ENCODE measurements around the gene NEU2.

Gene NEU2

GRCh38 chr2:233032551-233033320, at the start of gene NEU2:
NEU2 (plus strand) TSS chr2:233032672; CDS start chr2:233032672, 0 bp downstream.
- DNase-seq: no peak

- no peak for DNase-seq
Observed at GRCh38 chr2:232982926-232983668, 49.4 kb upstream of the NEU2 start.

DNA sequence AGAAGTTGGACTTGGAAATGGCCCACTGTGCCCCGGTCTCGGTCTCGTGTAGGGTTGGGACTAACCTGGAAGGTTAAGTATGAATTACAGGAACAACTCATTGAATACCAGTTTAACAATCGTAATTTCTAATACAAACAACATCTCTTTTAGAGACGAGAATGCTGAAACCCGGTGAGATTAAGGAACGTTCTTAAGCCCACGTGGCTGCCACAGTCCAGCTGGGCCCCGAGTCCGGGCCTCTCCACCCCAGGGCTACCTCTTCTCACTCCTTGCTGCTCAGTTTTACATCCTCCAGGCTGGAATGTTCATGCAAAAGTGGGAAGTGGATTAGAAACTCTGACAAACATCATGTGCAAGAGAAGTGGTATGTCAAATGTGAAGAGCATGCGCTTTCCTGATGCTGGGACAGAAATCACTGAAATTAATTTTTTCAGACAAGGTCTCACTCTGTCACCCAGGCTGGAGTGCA, 48.8 kb upstream of the NEU2 start:
- no peak for DNase-seq

GRCh38 chr2:232984451-232985207, 47.8 kb upstream of the NEU2 start:
- DNase-seq: no peak

- no peak for DNase-seq
Observed at GRCh38 chr2:232986155-232986554, 46.3 kb upstream of the NEU2 start.

DNA sequence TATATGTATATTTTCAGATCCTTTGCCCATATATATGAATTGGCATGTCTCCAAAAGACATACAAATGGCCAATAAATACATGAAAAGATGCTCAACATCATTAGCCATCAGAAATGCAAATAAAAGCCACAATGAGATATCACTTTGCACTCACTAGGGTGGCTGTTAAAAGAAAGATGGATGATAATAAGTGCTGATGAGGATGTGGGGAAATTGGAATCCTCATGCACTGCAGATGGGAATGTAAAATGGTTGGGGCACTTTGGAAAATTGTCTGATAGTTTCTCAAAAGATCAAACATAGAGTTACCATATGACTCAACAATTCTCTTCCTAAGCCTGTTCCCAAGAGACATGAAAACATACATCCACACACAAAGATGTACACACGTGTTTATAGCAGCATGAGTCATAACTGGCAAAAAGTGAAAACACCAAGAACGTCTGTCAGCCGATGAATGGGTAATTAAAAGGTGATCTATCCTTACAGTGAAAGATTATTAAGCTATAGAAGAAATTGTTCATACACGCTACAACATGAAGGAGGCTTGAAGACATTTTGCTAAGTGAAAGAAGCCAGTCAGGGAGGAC, 39.1 kb upstream of the NEU2 start:
- no peak for DNase-seq

DNA sequence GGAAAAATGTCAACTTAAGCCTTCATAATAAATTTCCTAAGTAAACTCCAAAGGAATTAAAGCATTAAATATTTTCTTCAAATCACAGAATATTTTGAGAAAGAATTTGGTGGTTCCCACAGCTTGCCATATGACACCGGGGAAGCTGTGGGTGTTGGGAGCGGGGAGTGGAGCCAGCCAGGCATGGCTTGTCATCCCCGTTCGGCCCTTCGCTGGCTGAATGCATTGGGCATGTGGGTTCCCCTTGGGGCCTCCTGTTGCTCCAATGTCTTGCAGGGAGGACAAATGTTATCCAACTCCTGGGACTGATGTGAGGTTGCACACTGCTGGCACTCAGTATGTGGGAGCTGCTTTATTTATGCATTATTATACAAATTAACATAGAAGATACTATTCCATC, 38.0 kb upstream of the NEU2 start:
- no peak for DNase-seq

GRCh38 chr2:232997749-232998665, 34.5 kb upstream of the NEU2 start:
- no peak for DNase-seq

DNA sequence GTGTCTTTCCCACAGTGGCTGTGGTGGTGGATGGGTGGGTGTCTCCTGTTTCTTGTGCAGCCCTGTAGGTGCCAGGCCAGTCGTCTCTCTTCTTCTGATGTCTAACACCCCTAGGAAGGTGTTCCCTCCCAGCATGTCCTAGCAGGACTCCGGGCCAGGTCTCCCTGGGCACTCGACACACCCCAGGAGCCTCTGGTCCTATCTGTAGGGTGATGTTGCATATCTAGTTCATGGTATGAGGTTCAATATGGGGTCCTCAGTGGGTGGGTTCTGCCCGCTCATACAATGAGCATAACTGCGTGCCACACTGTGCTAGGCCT, 33.8 kb upstream of the NEU2 start:
- DNase-seq: no peak

- DNase-seq: no peak
Observed at GRCh38 chr2:232999354-232999753, 33.1 kb upstream of the NEU2 start.

GRCh38 chr2:233000886-233001750, 31.4 kb upstream of the NEU2 start:
- no peak for DNase-seq

DNA sequence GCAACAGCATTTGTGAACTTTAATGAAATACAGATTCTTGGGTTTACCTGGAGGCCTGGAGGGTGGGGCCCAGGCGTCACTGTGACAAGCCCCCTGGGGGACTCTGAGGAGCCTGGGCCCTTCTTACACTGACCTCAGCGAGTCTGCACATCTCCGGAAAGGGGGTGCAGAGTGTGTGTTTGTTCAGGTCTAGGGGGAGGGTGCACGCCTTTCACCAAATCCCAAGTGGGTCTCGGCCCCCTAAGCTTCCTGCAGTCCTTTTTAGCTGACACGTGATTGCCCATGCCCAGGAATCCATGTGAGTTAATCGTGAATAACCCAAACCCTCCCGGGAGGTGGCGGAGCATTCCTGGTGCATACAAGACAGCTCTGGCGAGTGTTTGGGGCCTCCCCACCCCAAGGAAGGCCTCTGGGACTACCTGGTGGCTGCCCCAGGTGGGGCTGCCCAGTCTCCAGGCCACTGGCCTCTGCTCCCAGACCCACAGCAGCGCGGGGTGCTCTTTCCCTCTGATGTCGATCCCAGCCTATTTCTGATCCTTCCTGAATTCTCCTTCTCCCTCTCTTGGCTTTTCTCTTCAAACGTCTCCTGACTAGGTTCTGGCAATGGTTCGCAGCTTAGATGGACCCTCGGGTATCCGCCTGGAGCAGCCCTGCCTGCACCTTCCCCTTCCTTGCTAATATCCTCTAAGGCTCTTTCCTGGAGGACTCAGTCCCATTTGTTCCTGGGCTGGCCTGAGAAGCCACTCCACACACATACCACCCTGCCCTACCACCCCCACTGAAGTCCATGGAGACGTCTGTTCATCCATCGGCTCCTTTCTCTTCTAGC, 29.4 kb upstream of the NEU2 start:
- DNase-seq: no peak

DNA sequence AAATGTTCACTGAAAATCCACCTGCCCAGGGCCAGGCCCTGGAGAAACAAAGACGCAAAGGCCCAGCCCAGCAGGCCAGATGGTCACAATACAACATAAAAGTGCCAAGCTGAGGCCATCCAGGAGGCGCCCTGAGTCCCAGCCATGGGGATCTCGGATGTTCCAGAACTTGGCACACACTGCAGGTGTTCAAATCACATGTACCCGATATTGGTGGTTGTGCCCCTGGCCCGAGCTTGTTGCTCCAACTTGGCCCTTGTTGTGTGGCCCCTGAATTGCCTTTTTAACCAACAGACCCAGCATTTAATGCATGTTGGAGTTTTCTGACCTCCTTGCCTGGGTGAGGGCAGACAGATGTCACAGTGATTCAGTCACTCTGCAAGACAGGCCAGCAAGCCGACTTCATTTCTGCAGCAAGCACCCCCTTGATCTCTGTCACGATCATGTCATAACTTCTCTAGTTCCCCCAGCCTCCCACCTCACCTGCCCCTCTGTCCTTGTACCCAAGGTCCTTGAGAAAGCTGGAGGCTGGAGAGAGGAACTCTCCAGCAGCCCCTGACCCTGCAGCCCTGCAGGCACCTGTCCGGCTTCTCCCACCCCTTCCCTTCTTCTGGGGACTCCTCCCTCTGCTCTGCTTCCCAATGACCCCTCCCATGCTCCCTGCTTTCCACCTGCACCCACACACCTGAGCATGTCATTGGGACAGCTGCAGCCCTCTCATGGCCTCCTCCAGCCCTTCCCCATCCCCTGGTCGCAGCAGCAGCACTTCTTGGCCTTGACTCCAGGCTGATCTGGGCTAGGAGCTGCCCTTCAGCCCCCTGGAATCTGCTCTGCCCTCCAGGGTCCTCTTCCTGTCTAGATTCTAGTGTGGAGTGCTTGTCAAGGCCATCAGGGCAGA, 28.6 kb upstream of the NEU2 start:
- no peak for DNase-seq

- no peak for DNase-seq
Observed at GRCh38 chr2:233005096-233005495, 27.4 kb upstream of the NEU2 start.

GRCh38 chr2:233006648-233007047, 25.8 kb upstream of the NEU2 start:
- no peak for DNase-seq

DNA sequence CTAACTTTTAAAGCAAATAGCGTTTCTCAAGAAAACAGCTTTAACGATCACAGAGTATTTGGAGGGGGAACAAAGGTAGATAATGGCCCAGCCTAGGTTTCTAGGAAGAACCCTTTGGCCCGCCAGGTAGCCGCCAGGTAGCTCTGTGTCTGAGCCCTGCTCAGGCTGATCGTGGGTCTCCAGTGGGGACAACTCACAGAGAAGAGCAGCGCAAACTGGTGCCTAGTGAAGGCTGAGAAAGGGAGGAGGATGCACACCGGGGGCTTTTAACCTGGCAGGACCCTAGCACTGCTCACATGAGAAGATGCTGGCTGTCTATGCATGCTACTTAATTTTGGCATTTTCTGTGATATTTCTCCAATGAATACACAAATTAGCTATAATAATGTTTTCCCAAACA, 25.2 kb upstream of the NEU2 start:
- no peak for DNase-seq

DNA sequence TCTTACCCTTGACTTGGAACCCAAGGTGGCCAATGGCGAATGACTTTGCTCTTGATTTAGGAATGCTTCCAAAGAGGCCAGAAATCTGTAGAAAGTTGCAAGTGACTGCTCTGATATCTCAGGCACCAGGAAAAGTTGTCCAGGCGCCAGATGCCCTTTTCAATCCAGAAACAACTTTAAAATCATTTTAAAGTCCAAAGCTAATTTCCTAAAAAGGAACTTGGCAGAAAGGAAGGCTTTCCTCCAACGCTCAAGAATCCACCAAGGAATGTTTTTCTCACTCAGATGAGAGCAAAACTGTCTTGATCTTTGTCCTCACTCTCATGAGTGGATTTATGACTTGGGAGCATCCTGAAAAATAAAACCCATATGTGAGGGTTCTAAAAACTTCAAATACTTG, 24.7 kb upstream of the NEU2 start:
- no peak for DNase-seq

DNA sequence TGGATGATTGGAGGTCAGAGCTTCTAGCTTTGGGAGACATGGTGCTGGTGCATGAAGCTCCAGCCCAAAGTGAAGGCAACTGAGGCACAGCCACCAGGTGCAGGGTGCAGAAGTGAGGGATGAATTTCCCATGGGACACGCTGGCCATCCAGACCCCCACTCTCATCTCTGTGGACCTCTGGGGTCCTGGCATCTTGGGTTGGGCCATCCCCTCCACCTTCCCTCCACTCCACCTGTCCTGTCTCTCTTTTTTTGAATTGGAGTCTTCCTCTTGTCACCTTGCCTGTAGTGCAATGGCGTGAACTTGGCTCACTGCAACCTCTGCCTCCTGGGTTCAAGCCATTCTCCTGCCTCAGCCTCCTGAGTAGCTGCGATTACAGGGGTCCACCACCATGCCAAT, 22.8 kb upstream of the NEU2 start:
- DNase-seq: no peak

Measured in NCI-H2081 (cell line).